ENCODE results near the gene DNAJC5.
A peak's percentile ranks its signal among the peaks of the same experiment; 100 is the strongest.

DNA sequence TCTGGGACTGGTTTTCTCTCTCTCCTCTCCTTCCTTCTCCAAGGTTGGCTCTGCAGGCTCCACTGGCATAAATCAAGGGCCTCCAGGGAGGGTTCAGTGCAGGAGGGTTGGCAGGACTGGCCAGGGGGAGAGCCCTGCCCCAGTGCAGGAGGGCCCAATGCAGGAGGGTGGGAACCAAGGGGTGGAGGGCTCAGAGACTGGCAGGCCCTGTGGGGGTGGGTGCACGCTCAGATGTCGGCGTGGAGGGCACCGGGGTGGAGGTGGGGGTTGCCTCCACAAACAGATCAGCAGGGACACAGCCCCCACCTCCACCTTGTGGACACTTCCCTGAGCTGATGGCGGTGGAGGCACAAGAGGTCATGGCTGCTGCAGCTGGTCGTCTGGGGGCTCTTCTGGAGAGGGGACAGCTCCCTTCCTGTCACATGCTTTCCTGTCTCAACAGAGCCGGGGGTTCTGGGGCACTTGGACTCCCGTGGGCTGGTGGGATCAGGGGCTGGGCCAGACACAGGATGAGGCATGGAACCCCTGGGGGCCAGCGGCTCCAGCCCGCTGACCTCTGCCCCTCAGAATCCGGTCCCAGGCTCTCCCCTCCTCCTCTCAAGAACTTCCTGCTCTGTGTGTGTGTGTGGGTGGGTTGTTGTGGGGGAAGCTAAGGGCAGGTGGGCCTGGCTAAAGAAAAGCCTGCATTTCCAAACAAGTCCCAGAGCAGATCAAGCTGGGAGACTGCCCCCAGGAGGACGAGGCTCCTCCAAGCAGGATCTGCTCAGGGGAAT, 36.3 kb upstream of the DNAJC5 start:
- TF ChIP-seq, protein P1, sequence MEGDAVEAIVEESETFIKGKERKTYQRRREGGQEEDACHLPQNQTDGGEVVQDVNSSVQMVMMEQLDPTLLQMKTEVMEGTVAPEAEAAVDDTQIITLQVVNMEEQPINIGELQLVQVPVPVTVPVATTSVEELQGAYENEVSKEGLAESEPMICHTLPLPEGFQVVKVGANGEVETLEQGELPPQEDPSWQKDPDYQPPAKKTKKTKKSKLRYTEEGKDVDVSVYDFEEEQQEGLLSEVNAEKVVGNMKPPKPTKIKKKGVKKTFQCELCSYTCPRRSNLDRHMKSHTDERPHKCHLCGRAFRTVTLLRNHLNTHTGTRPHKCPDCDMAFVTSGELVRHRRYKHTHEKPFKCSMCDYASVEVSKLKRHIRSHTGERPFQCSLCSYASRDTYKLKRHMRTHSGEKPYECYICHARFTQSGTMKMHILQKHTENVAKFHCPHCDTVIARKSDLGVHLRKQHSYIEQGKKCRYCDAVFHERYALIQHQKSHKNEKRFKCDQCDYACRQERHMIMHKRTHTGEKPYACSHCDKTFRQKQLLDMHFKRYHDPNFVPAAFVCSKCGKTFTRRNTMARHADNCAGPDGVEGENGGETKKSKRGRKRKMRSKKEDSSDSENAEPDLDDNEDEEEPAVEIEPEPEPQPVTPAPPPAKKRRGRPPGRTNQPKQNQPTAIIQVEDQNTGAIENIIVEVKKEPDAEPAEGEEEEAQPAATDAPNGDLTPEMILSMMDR (IDR thresholded peaks at IDR 0.05) = peak in 1 of 6 experiments; percentile 12
- no peak for TF ChIP-seq POLR2A (IDR thresholded peaks at IDR 0.05)
